Activated naive CD8-positive, alpha-beta T cell treated with anti-CD3 and anti-CD28 coated beads, Interleukin-2, amount 50 U/mL, for 16 hours (primary cell): ENCODE results near the gene LINC01488.

Experiments
- DNase-seq: peaks from one replicate; pipeline ENCODE4 v3.0.0-alpha.2; 2020; ENCODE audit warnings: low read depth, low spot score

Gene LINC01488

DNA sequence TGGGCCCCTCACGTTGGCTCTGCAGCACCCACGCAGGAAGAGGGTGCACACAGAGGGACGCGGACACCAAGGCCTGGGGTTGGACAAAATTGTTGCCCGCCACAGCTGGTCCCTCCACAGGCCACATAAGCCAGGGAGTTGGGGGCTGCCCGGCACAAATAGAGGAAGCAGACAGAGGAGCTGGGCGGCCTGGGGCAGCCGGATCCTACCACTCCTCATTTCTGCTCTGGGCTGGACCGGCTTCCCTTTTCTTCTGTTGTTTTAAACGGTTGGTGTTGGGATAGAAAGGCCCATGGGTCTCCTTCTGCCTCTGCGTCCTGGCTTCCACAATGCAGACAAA is 36.4 kb upstream of the LINC01488 start:
- DNase-seq: no peak

DNA sequence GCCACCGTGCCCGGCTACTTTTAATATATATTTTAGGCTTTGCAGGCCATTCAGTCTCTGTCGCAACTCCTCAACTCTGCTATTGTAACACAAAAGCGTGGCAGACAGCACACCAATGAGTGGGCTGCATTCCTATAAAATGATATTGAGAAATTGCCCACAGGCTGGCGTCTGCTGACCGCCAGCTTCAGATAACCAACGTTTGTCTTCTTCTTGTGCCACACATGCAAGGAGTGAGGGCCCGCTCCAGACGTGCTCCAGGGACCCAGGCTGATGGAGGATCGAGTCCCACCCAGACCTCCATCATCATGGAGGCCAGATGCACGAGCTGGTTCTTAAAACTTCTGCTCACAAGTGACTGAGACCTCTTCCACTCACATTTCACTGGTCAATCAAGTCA is 35.4 kb upstream of the LINC01488 start:
- no peak for DNase-seq

DNA sequence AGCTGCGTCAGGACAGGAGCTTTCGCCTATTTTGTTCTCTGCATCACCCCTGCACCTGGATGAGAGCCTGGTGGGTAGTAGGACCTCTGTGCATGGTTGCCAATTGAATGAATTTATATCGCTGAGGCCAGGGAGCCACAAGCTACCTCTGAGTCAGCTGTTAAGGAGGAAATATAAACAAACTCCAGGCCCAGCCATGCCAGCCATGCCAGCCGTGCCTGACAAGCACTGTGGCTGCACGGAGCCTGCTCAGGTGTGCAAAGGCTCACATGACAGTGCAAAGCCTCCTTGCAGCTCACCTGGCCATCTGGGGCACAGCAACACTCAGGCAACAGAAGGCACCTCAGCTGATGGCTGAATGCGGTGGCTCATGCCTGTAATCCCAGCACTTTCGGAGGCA is 33.7 kb upstream of the LINC01488 start:
- DNase-seq: no peak

DNA sequence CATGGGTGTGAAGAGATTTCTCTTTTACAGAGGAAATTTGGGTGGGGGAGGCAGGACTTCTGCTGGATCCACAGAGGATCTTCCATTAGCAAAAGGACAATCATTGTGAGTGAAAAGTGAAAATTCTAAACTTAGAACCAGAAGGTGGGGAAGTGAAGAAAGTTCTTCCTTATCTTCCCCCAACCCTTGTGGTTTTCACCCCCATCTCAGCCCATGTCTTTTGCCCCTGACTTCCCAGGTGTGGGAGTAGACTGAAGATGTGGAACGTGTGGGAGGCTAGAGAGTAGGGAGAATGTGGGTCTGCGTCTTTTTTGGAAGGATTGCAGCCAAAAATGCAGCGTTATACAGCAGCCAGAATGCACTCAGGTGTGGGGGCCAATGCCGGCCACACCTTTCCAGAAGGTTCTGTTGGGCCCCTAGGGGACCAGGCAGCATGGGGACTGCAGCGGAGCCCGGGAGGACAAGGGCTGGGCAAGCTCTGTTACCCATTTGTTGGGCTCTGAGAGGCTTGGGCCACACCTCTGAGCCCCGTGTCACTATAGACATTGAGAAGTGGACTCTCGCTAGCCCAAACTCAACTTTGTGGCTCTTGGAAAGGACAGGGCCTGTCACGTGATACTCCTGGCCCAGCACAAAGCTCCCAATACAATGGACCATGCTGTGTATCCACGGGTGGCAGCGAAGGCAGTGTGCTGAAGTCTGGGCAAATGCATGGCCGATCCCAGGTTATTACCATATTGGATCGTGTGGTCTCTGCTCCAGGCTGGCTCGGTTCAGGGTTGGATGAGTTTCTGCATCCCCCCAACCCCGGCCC is 32.8 kb upstream of the LINC01488 start:
- no peak for DNase-seq

DNA sequence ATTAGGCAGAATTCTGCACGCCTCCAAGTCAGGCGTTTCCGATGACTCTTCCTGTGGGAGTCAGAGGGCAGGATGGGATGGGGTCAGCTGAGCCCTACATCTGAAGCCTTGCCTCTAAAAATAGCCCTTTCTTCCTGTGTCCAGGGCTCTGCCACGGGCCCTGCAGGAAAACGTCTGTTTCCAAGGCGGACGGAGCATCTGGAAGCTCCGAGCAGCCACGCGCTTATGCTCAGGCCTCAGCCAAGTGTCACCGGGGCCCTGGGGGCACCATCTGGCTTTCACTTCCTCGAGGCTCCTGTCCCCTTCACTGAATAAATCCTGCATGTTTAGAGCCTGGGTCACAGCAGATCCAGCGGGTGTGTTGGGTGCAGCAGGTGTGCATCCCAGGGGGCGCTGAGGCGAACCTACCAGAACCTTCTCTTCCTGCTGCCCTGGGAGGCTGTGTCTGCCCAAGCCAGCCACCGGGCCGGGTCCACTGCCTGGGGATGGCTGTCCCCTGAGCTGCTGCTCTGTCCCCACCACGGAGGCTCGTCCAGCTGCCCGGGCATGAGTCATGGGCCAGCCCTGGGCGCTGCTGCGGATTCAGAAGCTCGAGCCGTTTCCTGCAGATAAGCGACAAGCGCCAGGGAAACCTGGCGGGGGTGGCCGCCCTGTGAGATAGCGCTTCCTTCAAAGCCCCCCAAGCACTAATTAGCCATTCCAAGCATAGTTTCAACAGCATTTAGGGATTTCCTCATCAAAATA is 32.0 kb upstream of the LINC01488 start:
- no peak for DNase-seq

GRCh38 chr11:69450064-69450856 is 31.2 kb upstream of the LINC01488 start:
- no peak for DNase-seq

GRCh38 chr11:69450857-69451220 is 30.6 kb upstream of the LINC01488 start:
- DNase-seq: no peak

- no peak for DNase-seq
Observed at GRCh38 chr11:69451289-69451688, 30.2 kb upstream of the LINC01488 start.

DNA sequence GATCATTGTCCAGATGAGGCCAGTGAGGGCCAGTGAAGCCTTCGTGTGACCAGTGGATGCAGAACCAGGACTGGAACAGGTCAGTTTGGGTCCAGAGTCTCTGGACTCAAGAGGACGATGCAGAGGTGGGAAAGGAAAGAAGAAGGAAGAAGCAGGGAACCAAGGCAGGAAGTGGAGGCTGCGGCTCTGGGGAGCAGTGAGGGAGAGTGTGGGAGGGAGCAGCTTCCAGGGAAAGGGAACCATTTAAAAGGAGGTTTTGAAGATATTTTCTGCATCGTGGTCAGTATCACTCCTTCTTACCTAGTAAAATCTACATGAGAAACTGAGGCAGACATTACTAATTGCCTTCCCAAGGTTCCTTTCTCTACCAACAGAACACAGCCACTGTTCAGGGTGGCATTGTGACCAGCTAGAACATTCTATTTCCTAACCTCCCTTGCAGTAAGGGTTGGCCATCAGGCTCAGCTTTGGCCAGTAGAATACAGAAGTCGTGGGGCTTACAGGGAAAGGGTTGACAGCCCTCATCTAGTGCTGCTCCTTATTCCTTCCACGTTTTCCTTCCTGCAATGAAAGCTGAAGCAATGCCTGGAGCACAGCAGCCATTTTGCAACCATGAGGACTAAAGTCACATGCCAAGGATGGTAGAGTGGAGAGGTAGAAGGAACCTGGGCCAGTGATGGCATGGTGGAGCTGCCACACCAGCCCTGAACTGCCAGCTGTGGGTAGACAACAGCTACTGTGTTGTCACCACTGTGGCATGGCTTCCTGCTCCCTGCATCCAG is 29.1 kb upstream of the LINC01488 start:
- DNase-seq: no peak

DNA sequence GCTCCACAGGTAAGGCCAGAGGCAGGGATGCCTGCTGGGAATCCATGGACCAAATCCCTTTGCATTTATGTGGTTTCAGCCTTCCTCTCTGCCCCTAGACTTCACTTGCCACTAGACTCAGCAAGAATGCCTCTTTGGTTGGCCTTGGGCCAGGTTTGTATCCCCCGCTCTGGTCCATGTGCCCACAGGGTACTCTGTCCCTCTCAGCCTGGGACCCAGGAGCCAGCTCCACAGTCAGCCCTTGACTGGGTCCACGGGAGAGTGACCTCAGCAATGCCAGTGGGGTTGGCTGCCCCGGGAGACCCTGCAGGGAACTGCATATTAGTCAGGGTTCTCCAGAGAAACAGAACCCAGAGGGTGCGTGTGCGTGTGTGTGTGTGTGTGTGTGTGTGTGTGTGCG is 28.3 kb upstream of the LINC01488 start:
- DNase-seq: no peak

DNA sequence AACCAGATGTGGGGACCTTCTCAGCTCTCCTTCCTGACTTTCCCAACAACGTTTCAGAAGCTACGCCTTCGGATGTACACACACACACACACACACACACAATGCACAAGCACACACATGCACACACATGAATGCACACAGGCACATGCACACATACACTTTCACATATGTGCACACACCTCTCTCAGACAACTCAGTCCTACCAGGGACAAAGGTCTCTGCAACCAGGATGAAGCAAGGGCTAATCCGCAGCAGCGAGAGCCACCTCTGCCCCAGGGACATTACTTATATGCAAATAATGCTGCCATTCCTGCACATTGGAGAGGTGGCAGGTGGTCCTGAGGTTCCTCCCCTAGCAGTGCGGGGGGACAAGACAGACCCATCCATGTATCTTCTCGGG is 27.4 kb upstream of the LINC01488 start:
- no peak for DNase-seq

- no peak for DNase-seq
Observed at GRCh38 chr11:69455969-69456368, 25.5 kb upstream of the LINC01488 start.

- no peak for DNase-seq
Observed at GRCh38 chr11:69456712-69457111, 24.8 kb upstream of the LINC01488 start.

GRCh38 chr11:69459848-69460539 is 21.5 kb upstream of the LINC01488 start:
- DNase-seq: no peak

DNA sequence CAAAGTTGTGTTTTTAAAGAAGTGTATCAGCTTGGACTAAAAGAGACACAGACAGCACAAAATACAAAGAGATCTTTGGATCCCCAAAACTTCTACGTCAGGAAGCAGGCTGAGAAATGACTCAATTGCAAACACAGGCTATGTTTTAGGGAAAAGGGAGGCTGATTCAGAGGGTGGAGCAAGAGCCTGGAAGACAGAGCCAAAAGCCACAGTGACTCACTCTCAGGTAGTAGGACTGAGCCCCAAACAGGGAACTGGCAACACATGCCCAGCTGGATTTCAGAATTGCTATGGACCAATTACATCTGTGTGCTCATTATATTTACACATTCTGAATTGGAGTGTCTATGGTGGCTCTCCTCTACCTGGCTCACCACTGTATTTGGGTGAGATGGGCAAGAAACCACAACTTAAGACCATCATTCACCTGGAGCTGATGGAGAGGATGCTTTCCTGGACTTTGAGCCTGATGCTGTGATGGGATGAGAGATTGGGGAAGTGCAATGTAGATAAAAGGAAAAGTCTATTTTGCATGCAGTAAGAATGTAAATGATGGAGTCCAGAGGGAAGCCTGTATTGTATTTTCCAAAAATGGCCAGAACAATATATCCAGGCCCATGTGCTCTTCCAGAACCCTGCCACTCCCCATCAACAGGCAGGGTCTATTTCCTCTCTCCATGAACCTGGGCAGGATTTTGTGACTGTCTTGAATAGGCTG is 20.8 kb upstream of the LINC01488 start:
- no peak for DNase-seq

- DNase-seq: no peak
Observed at GRCh38 chr11:69461272-69461962, 20.0 kb upstream of the LINC01488 start.

DNA sequence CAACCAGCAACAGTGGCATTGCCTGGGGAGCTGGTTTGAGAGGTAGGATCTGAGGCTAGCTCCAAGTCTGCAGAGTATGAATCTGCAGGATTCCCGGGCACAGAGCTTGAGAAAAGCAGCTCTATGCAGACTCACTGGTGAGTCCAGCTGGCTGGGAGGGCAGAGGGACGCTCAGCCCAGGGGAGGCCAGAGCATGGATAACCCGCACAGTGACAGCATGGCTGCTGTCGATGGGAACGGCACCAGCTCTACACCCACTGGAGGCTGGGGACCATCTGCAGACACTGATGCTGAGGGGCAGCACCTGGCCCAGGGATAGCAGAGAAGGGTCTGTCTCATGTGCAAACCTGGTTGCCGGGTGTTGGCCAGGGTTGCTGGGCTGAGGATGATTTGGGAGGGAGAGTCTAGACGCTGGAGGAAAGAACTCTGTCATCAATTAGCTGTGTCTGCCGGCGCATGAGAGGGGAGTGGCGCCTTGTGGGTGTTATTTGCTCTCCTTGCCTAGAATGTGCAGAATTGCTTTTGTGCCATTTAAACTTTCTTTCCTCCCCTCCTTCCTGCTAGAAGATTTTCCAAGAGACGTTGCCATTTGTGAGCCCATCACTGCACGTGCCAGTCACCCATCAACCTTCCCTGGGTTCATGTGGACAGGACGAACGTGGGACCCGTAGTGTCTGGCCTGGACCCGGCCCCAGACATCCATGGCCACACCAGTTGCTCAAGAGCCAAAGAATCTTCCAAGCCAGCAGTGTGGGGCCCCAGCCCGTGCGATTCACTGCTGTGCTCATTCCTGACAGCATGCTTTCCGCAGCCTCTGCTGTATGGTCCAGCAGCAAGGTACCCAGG is 19.1 kb upstream of the LINC01488 start:
- no peak for DNase-seq

GRCh38 chr11:69463181-69463994 is 18.1 kb upstream of the LINC01488 start:
- DNase-seq: no peak
